MCF 10A (cell line): ENCODE results near the gene DDN. TPM values are rescaled to one million over a fixed set of nuclear protein-coding genes. Genes with fewer than 3 reads are reported as not detected.

Source experiments
- BruUV-seq: library from RNA; stranded (reverse); fragments of 400-500 nt; replicated peaks from 2 replicates; lab custom pipeline; 2021; lab: Mats Ljungman, UMichigan
- CTCF ChIA-PET: fragments of 300-600 bp; sonication (Branson Sonifier 250); formaldehyde crosslinking; extraction: SDS; loops from one replicate; lab custom pipeline; 2021; ENCODE audit warnings: antibody characterized with exemption, inconsistent platforms; lab: Yijun Ruan, JAX
- POLR2A ChIA-PET: fragments of 300-600, 350-650 bp; sonication (Branson Sonifier 250); formaldehyde crosslinking; extraction: SDS; loops from one replicate; lab custom pipeline; 2020; ENCODE audit warnings: antibody characterized with exemption, inconsistent platforms; lab: Yijun Ruan, JAX
- DNase-seq: peaks from one replicate; pipeline ENCODE4 v3.0.0-alpha.2; 2018; ENCODE audit not compliant: unreplicated experiment
- H3K27ac Mint-ChIP-seq: one replicate; pipeline ENCODE4 v1.8.0; 2022; ENCODE audit warnings: mild to moderate bottlenecking, low read depth, mixed read lengths; ENCODE audit not compliant: unreplicated experiment
- H3K27me3 Mint-ChIP-seq: one replicate; pipeline ENCODE4 v1.8.0; 2022; ENCODE audit warnings: mixed read lengths; ENCODE audit not compliant: insufficient read depth, unreplicated experiment
- H3K36me3 Mint-ChIP-seq: one replicate; pipeline ENCODE4 v1.8.0; 2022; ENCODE audit warnings: mild to moderate bottlenecking, moderate library complexity, mixed read lengths; ENCODE audit not compliant: insufficient read depth, unreplicated experiment
- H3K4me1 Mint-ChIP-seq: one replicate; pipeline ENCODE4 v1.8.0; 2022; ENCODE audit warnings: mixed read lengths; ENCODE audit not compliant: insufficient read depth, unreplicated experiment
- H3K4me3 Mint-ChIP-seq: one replicate; pipeline ENCODE4 v1.8.0; 2022; ENCODE audit warnings: mild to moderate bottlenecking, moderate library complexity, mixed read lengths; ENCODE audit not compliant: unreplicated experiment
- H3K9me3 Mint-ChIP-seq: one replicate; pipeline ENCODE4 v1.8.0; 2022; ENCODE audit warnings: mixed read lengths; ENCODE audit not compliant: unreplicated experiment
- intact Hi-C: fragments of 100-400 bp; cut with micrococcal nuclease; formaldehyde crosslinking; loops from 2 replicates; pipeline ENCODE4 v1.14.1; 2022
- total RNA-seq: library from RNA; stranded (reverse); gene quantifications from 2 replicates; pipeline ENCODE4 v1.2.3, GENCODE V29; 2022
- TF ChIP-seq, protein P1 (sequence below): fragments of 200-600 bp; IDR thresholded peaks from one replicate; pipeline ENCODE4 v1.8.0; 2022; ENCODE audit warnings: antibody characterized with exemption, mild to moderate bottlenecking; ENCODE audit not compliant: unreplicated experiment

The DDN gene
- total RNA-seq, 1 experiment from 2014 or later = 0.28 TPM

DNA sequence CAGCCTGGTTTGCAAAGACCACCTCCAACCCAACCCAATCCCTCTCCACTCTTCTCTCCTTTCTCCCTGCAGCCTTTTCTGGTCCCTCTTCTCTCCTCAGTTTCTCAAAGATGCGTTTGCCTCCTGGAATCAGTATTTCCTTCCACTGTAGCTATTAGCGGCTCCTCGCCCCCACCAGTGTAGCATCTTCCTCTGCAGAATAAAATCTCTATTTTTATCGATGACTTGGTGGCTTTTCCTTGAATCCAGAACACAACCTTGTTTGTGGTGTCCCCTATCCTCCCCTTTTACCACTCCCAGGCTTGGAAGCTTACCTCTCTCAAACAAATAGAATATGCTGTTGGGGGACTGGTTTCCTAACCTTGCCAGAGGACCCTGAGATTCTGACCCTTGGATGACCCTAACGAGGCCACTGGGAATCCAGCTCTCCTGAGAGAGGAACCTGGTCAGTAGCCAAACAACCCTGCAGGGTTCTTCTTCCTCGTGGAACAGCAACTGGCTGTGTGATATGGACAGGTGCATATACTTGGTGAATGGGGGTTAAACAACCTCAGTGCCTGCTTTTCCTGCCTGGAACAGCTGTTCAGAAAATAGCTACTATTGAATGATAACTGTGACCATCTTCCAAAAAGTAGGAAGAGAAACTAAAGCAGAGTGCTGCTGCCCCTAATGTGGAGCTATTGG lies 16.6 kb downstream of the DDN start:
- CTCF ChIA-PET = interaction anchor here (0.7 to 2.5 kb wide), 6 partner anchors 10 to 129 kb away, joined by 3 to 11 read pairs (median 4); no protein-coding TSS in a partner anchor
- Mint-ChIP-seq H3K27ac (no peak overlapping the region), H3K36me3 (peaks cover 6% of the 10 kb centered on the region), H3K4me1 (peaks cover 4% of the 10 kb centered on the region), H3K27me3 (peaks cover 86% of the 10 kb centered on the region), H3K9me3 (no peaks in the 10 kb centered on the region), H3K4me3 (no peak overlapping the region)
- TF ChIP-seq, protein P1, sequence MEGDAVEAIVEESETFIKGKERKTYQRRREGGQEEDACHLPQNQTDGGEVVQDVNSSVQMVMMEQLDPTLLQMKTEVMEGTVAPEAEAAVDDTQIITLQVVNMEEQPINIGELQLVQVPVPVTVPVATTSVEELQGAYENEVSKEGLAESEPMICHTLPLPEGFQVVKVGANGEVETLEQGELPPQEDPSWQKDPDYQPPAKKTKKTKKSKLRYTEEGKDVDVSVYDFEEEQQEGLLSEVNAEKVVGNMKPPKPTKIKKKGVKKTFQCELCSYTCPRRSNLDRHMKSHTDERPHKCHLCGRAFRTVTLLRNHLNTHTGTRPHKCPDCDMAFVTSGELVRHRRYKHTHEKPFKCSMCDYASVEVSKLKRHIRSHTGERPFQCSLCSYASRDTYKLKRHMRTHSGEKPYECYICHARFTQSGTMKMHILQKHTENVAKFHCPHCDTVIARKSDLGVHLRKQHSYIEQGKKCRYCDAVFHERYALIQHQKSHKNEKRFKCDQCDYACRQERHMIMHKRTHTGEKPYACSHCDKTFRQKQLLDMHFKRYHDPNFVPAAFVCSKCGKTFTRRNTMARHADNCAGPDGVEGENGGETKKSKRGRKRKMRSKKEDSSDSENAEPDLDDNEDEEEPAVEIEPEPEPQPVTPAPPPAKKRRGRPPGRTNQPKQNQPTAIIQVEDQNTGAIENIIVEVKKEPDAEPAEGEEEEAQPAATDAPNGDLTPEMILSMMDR = no peak
- no TSS peak for BruUV-seq
- intact Hi-C loops = no loop called here
- no peak for DNase-seq
- POLR2A ChIA-PET = interaction anchor here (1.1 kb wide), 1 partner anchor 26 kb away, joined by 3 read pairs; no protein-coding TSS in a partner anchor

- ChIA-PET POLR2A (no interaction called here), CTCF (interaction anchor here (0.7 to 2.5 kb wide), 2 partner anchors 50 to 129 kb away, joined by 3 to 11 read pairs; no protein-coding TSS in a partner anchor)
- H3K27me3 Mint-ChIP-seq = peaks cover 91% of the 10 kb centered on the region
- DNase-seq = no peak
- no peaks in the 10 kb centered on the region for H3K9me3 Mint-ChIP-seq
- intact Hi-C loops = no loop called here
- peaks cover 6% of the 10 kb centered on the region for H3K36me3 Mint-ChIP-seq
- no peak overlapping the region for H3K4me3 Mint-ChIP-seq
- H3K27ac Mint-ChIP-seq = no peak overlapping the region
- peaks cover 6% of the 10 kb centered on the region for H3K4me1 Mint-ChIP-seq
- no TSS peak for BruUV-seq
- TF ChIP-seq, protein P1 = no peak
These were observed 17.4 kb downstream of the DDN start for GRCh38 chr12:48981757-48982157.

GRCh38 chr12:48980953-48981756 lies 18.0 kb downstream of the DDN start:
- no peak overlapping the region for H3K4me3 Mint-ChIP-seq
- H3K9me3 Mint-ChIP-seq = no peaks in the 10 kb centered on the region
- TF ChIP-seq, protein P1 = no peak
- H3K27ac Mint-ChIP-seq = no peak overlapping the region
- peaks cover 91% of the 10 kb centered on the region for H3K27me3 Mint-ChIP-seq
- no peak for DNase-seq
- peaks cover 6% of the 10 kb centered on the region for H3K4me1 Mint-ChIP-seq
- peaks cover 6% of the 10 kb centered on the region for H3K36me3 Mint-ChIP-seq
- intact Hi-C loops = no loop called here
- ChIA-PET CTCF (interaction anchor here (0.7 kb wide), 1 partner anchor 975 kb away, joined by 3 read pairs; no protein-coding TSS in a partner anchor), POLR2A (no interaction called here)
- no TSS peak for BruUV-seq

- ChIA-PET CTCF (interaction anchor here (0.7 to 5.0 kb wide), 3 partner anchors 9 to 976 kb away, joined by 3 to 54 read pairs (median 4); no protein-coding TSS in a partner anchor), POLR2A (no interaction called here)
- TF ChIP-seq, protein P1 = no peak
- peaks cover 6% of the 10 kb centered on the region for H3K4me1 Mint-ChIP-seq
- DNase-seq = no peak
- H3K4me3 Mint-ChIP-seq = no peak overlapping the region
- peaks cover 6% of the 10 kb centered on the region for H3K36me3 Mint-ChIP-seq
- no TSS peak for BruUV-seq
- intact Hi-C loops = no loop called here
- H3K9me3 Mint-ChIP-seq = no peaks in the 10 kb centered on the region
- H3K27ac Mint-ChIP-seq = no peak overlapping the region
- H3K27me3 Mint-ChIP-seq = peaks cover 85% of the 10 kb centered on the region
These were observed 18.7 kb downstream of the DDN start for GRCh38 chr12:48980389-48980952.
